Upper lobe of right lung (tissue), 1 donor: ENCODE data around the gene NDUFB10. TPM values are rescaled to one million over a fixed set of nuclear protein-coding genes. Genes with fewer than 3 reads are reported as not detected.
"Not testable (repeated sequence)": the region's sequence is repeated elsewhere in the genome, so short reads cannot be mapped to it uniquely, and the experiment has no call there.

Experiments
- ATAC-seq: fragments of 200-7000 bp; cut with Tn5 transposase; one replicate; pipeline ENCODE4 v1.9.1; 2020; ENCODE audit warnings: mild to moderate bottlenecking, moderate library complexity
- DNase-seq: peaks from one replicate; pipeline ENCODE4 v3.0.0-alpha.2; 2020
- H3K27ac ChIP-seq: fragments of 200-600 bp; one replicate; pipeline ENCODE4 v1.8.0; 2022
- H3K27me3 ChIP-seq: fragments of 200-600 bp; one replicate; pipeline ENCODE4 v1.8.0; 2022; ENCODE audit warnings: mild to moderate bottlenecking
- H3K36me3 ChIP-seq: fragments of 200-600 bp; one replicate; pipeline ENCODE4 v1.8.0; 2022
- H3K4me1 ChIP-seq: fragments of 200-600 bp; one replicate; pipeline ENCODE4 v1.8.0; 2022
- H3K4me3 ChIP-seq: fragments of 200-600 bp; one replicate; pipeline ENCODE4 v1.8.0; 2022; ENCODE audit warnings: mild to moderate bottlenecking
- H3K9me3 ChIP-seq: fragments of 200-600 bp; one replicate; pipeline ENCODE4 v1.8.0; 2022
- CTCF ChIP-seq: fragments of 200-600 bp; IDR thresholded peaks from one replicate; pipeline ENCODE4 v1.8.0; 2022; ENCODE audit warnings: antibody characterized with exemption
- intact Hi-C: fragments of 100-400 bp; cut with DNase I; formaldehyde crosslinking; loops from one replicate; pipeline ENCODE4 v1.11.0; 2022
- total RNA-seq: library from RNA; stranded (reverse); fragmentation: NEBNext Ultra II Directional; extraction: Animal tissue kit (Norgen Biotek cat#: 25700); gene quantifications from one replicate; pipeline ENCODE4 v1.2.1, GENCODE V29; 2021
- donor health status: DM: no; HTN: yes; CAD: no; lungs with severe emphysema.

The NDUFB10 gene
- total RNA-seq, 1 donor from 2014 or later = 86.7 TPM

GRCh38 chr16:1953734-1954133, 5.6 kb upstream of the NDUFB10 start:
- Histone ChIP-seq H3K27ac (no peak overlapping the region), H3K36me3 (no peaks in the 10 kb centered on the region), H3K27me3 (no peaks in the 10 kb centered on the region), H3K9me3 (no peaks in the 10 kb centered on the region), H3K4me3 (no peak overlapping the region), H3K4me1 (peaks cover under 1% of the 10 kb centered on the region)
- no peak for TF ChIP-seq CTCF
- intact Hi-C loops = no loop called here
- peak; percentile 64 for DNase-seq
- no peak for ATAC-seq

GRCh38 chr16:1957434-1958142, 1.8 kb upstream of the NDUFB10 start:
- peaks cover 22% of the 10 kb centered on the region for H3K36me3 ChIP-seq
- intact Hi-C loops, DNase-seq, H3K4me3 ChIP-seq, ATAC-seq, H3K27ac ChIP-seq, H3K27me3 ChIP-seq, H3K9me3 ChIP-seq: not testable (repeated sequence)
- H3K4me1 ChIP-seq = peaks cover 18% of the 10 kb centered on the region

GRCh38 chr16:1958143-1958491, 1.2 kb upstream of the NDUFB10 start:
- peaks cover 27% of the 10 kb centered on the region for H3K36me3 ChIP-seq
- ATAC-seq, H3K4me3 ChIP-seq, H3K9me3 ChIP-seq, H3K27me3 ChIP-seq, H3K27ac ChIP-seq, intact Hi-C loops: not testable (repeated sequence)
- peaks cover 19% of the 10 kb centered on the region for H3K4me1 ChIP-seq
- peak; percentile 67 for DNase-seq

GRCh38 chr16:1958715-1959268, 546 bp upstream of the NDUFB10 start:
- TF ChIP-seq CTCF = no peak
- intact Hi-C loops = no loop called here
- no peaks in the 10 kb centered on the region for H3K27me3 ChIP-seq
- peak overlapping the region; percentile 93 for H3K4me3 ChIP-seq
- H3K36me3 ChIP-seq = peaks cover 27% of the 10 kb centered on the region
- H3K27ac ChIP-seq = peak overlapping the region; percentile 91
- no peaks in the 10 kb centered on the region for H3K9me3 ChIP-seq
- peak; percentile 1 for ATAC-seq
- peak; percentile 69 for DNase-seq
- H3K4me1 ChIP-seq = peaks cover 19% of the 10 kb centered on the region

- no peak for TF ChIP-seq CTCF
- no peaks in the 10 kb centered on the region for H3K9me3 ChIP-seq
- H3K27ac ChIP-seq = peak overlapping the region; percentile 91
- peaks cover 26% of the 10 kb centered on the region for H3K4me1 ChIP-seq
- peak overlapping the region; percentile 93 for H3K4me3 ChIP-seq
- peaks cover 27% of the 10 kb centered on the region for H3K36me3 ChIP-seq
- H3K27me3 ChIP-seq = no peaks in the 10 kb centered on the region
- DNase-seq (no peak), ATAC-seq (no peak)
- intact Hi-C loops = no loop called here
Observed at GRCh38 chr16:1960665-1961630, 1.6 kb downstream of the NDUFB10 start.

GRCh38 chr16:1961651-1962067, 2.3 kb downstream of the NDUFB10 start:
- H3K4me3 ChIP-seq = no peak overlapping the region
- ATAC-seq (no peak), DNase-seq (no peak)
- no peak overlapping the region for H3K27ac ChIP-seq
- no peaks in the 10 kb centered on the region for H3K9me3 ChIP-seq
- peaks cover 28% of the 10 kb centered on the region for H3K4me1 ChIP-seq
- intact Hi-C loops = no loop called here
- H3K27me3 ChIP-seq = no peaks in the 10 kb centered on the region
- TF ChIP-seq CTCF = no peak
- peaks cover 27% of the 10 kb centered on the region for H3K36me3 ChIP-seq

- H3K27ac ChIP-seq, ATAC-seq, H3K4me3 ChIP-seq, H3K27me3 ChIP-seq, intact Hi-C loops, H3K9me3 ChIP-seq: not testable (repeated sequence)
- Histone ChIP-seq H3K4me1 (peaks cover 28% of the 10 kb centered on the region), H3K36me3 (peaks cover 27% of the 10 kb centered on the region)
- peak; percentile 66 for DNase-seq
Observed at GRCh38 chr16:1962161-1963153, 3.1 kb downstream of the NDUFB10 start.
